Neural progenitor cell (in vitro differentiated cells): ENCODE data around the gene DAB2. TPM values are rescaled to one million over a fixed set of nuclear protein-coding genes. Genes with fewer than 3 reads are reported as not detected.

ENCODE experiments used
- DNase-seq: peaks from one replicate; pipeline ENCODE4 v3.0.0-alpha.2; 2016; ENCODE audit warnings: low spot score
- H2AFZ ChIP-seq: fragments of 200-600 bp; sonication (generic); replicated peaks from 2 replicates; pipeline ENCODE4 v1.6.1; 2016; ENCODE audit warnings: antibody characterized with exemption
- H3F3A ChIP-seq: fragments of 200-600 bp; sonication (generic); 2 replicates; pipeline ENCODE4 v1.6.1; 2016; ENCODE audit warnings: antibody characterized with exemption, low read depth
- H3K27ac ChIP-seq: fragments of 200-600 bp; sonication (generic); 2 replicates; pipeline ENCODE4 v1.5.1; 2016; ENCODE audit warnings: mild to moderate bottlenecking
- H3K27me3 ChIP-seq: fragments of 200-600 bp; sonication (generic); 2 replicates; pipeline ENCODE4 v1.6.1; 2016; ENCODE audit warnings: mild to moderate bottlenecking, moderate library complexity
- H3K36me3 ChIP-seq: fragments of 200-600 bp; sonication (generic); 2 replicates; pipeline ENCODE4 v1.5.1; 2016
- H3K4me1 ChIP-seq: fragments of 200-600 bp; sonication (generic); 2 replicates; pipeline ENCODE4 v1.6.1; 2016; ENCODE audit warnings: mixed run types
- H3K4me2 ChIP-seq: fragments of 200-600 bp; sonication (generic); 2 replicates; pipeline ENCODE4 v1.6.1; 2016
- H3K4me3 ChIP-seq: fragments of 200-600 bp; sonication (generic); 2 replicates; pipeline ENCODE4 v1.5.1; 2016
- H3K79me2 ChIP-seq: fragments of 200-600 bp; sonication (generic); 2 replicates; pipeline ENCODE4 v1.6.1; 2016; ENCODE audit warnings: low read depth
- H3K9ac ChIP-seq: fragments of 200-600 bp; sonication (generic); 2 replicates; pipeline ENCODE4 v1.6.1; 2016
- H3K9me3 ChIP-seq: fragments of 200-600 bp; sonication (generic); 2 replicates; pipeline ENCODE4 v1.5.1; 2016; ENCODE audit warnings: low read depth
- H4K20me1 ChIP-seq: fragments of 200-600 bp; sonication (generic); 2 replicates; pipeline ENCODE4 v1.6.1; 2016; ENCODE audit warnings: low read depth
- H3K27ac Mint-ChIP-seq: 3 replicates; pipeline ENCODE4 v1.8.0; 2021; ENCODE audit warnings: mixed read lengths
- H3K27me3 Mint-ChIP-seq: 2 replicates; pipeline ENCODE4 v1.8.0; 2022; ENCODE audit warnings: low read depth, mild to moderate bottlenecking, inconsistent platforms, moderate library complexity, mixed read lengths; ENCODE audit not compliant: insufficient read depth
- H3K36me3 Mint-ChIP-seq: 3 replicates; pipeline ENCODE4 v1.8.0; 2021; ENCODE audit warnings: mixed read lengths
- H3K4me1 Mint-ChIP-seq: 3 replicates; pipeline ENCODE4 v1.8.0; 2021; ENCODE audit warnings: mixed read lengths
- H3K4me3 Mint-ChIP-seq: 3 replicates; pipeline ENCODE4 v1.8.0; 2021; ENCODE audit warnings: mild to moderate bottlenecking, moderate library complexity, mixed read lengths
- H3K9me3 Mint-ChIP-seq: 3 replicates; pipeline ENCODE4 v1.8.0; 2020; ENCODE audit warnings: mixed read lengths
- CTCF ChIP-seq: fragments of 200-600 bp; sonication (generic); IDR thresholded peaks from 2 replicates; pipeline ENCODE4 v1.5.1; 2017; ENCODE audit warnings: antibody characterized with exemption, mild to moderate bottlenecking
- EZH2 ChIP-seq: fragments of 200-600 bp; sonication (generic); IDR thresholded peaks from 2 replicates; pipeline ENCODE4 v1.6.1; 2017; ENCODE audit warnings: antibody characterized with exemption, mild to moderate bottlenecking, moderate library complexity
- EZH2phosphoT487 ChIP-seq: fragments of 200-600 bp; sonication (generic); IDR thresholded peaks from 2 replicates; pipeline ENCODE4 v1.6.1; 2017; ENCODE audit warnings: antibody characterized with exemption
- total RNA-seq: library from RNA; depleted of rRNA; stranded (reverse); fragments of >200 nt; gene quantifications from 2 replicates; pipeline ENCODE4 v1.2.3, GENCODE V29; 2015; ENCODE audit warnings: low replicate concordance

DAB2 gene
- total RNA-seq, 1 donor from 2014 or later, result 9.9 TPM

GRCh38 chr5:39470811-39471210 lies 46.0 kb upstream of the DAB2 start:
- Histone ChIP-seq H3K4me1 (no peaks in the 10 kb centered on the region), H3F3A (no peaks in the 10 kb centered on the region), H3K27ac (no peak overlapping the region), H3K4me3 (no peak overlapping the region), H3K27me3 (no peaks in the 10 kb centered on the region), H3K4me2 (no peak overlapping the region), H3K9ac (no peak overlapping the region), H3K9me3 (no peaks in the 10 kb centered on the region), H3K36me3 (no peaks in the 10 kb centered on the region), H2AFZ (no peak overlapping the region), H3K79me2 (no peaks in the 10 kb centered on the region), H4K20me1 (no peaks in the 10 kb centered on the region)
- H3K27me3 Mint-ChIP-seq, result no peaks in the 10 kb centered on the region
- H3K4me3 Mint-ChIP-seq, result no peak overlapping the region
- H3K27ac Mint-ChIP-seq, result no peak overlapping the region
- no peaks in the 10 kb centered on the region for H3K36me3 Mint-ChIP-seq
- peaks cover 4% of the 10 kb centered on the region for H3K4me1 Mint-ChIP-seq
- no peak for TF ChIP-seq EZH2phosphoT487
- TF ChIP-seq CTCF, result no peak
- no peak for TF ChIP-seq EZH2
- no peaks in the 10 kb centered on the region for H3K9me3 Mint-ChIP-seq
- DNase-seq, result no peak

- Mint-ChIP-seq H3K36me3 (no peaks in the 10 kb centered on the region), H3K4me1 (peaks cover 4% of the 10 kb centered on the region), H3K27ac (no peak overlapping the region), H3K4me3 (no peak overlapping the region), H3K9me3 (no peaks in the 10 kb centered on the region), H3K27me3 (no peaks in the 10 kb centered on the region)
- H3K4me2 ChIP-seq, result no peak overlapping the region
- H3K4me3 ChIP-seq, result no peak overlapping the region
- H3K27me3 ChIP-seq, result no peaks in the 10 kb centered on the region
- H3K9ac ChIP-seq, result no peak overlapping the region
- H3K27ac ChIP-seq, result no peak overlapping the region
- H3F3A ChIP-seq, result no peaks in the 10 kb centered on the region
- no peaks in the 10 kb centered on the region for H3K79me2 ChIP-seq
- H4K20me1 ChIP-seq, result no peaks in the 10 kb centered on the region
- no peak overlapping the region for H2AFZ ChIP-seq
- no peak for DNase-seq
- TF ChIP-seq EZH2phosphoT487, result no peak
- TF ChIP-seq CTCF, result no peak
- TF ChIP-seq EZH2, result no peak
- no peaks in the 10 kb centered on the region for H3K36me3 ChIP-seq
- no peaks in the 10 kb centered on the region for H3K9me3 ChIP-seq
- no peaks in the 10 kb centered on the region for H3K4me1 ChIP-seq
Measured at GRCh38 chr5:39469777-39470415, 45.1 kb upstream of the DAB2 start.

GRCh38 chr5:39469176-39469575 lies 44.4 kb upstream of the DAB2 start:
- H3K4me2 ChIP-seq, result no peak overlapping the region
- no peak overlapping the region for H3K9ac ChIP-seq
- no peaks in the 10 kb centered on the region for H3F3A ChIP-seq
- Mint-ChIP-seq H3K27ac (no peak overlapping the region), H3K9me3 (no peaks in the 10 kb centered on the region), H3K36me3 (no peaks in the 10 kb centered on the region), H3K4me1 (peaks cover 4% of the 10 kb centered on the region), H3K4me3 (no peak overlapping the region), H3K27me3 (no peaks in the 10 kb centered on the region)
- no peaks in the 10 kb centered on the region for H3K36me3 ChIP-seq
- H3K27ac ChIP-seq, result no peak overlapping the region
- no peaks in the 10 kb centered on the region for H4K20me1 ChIP-seq
- H2AFZ ChIP-seq, result no peak overlapping the region
- TF ChIP-seq CTCF, result no peak
- TF ChIP-seq EZH2phosphoT487, result no peak
- no peak for TF ChIP-seq EZH2
- no peaks in the 10 kb centered on the region for H3K9me3 ChIP-seq
- no peaks in the 10 kb centered on the region for H3K4me1 ChIP-seq
- no peaks in the 10 kb centered on the region for H3K27me3 ChIP-seq
- no peak for DNase-seq
- H3K4me3 ChIP-seq, result no peak overlapping the region
- no peaks in the 10 kb centered on the region for H3K79me2 ChIP-seq
